ENCODE measurements around the gene BMP2K. TPM values are rescaled to one million over a fixed set of nuclear protein-coding genes. Genes with fewer than 3 reads are reported as not detected.

The BMP2K gene
- total and polyA plus RNA-seq, 7 donors: 13.2 to 37.9 (median 30.0) TPM

GRCh38 chr4:78766026-78766425, 10.1 kb upstream of the BMP2K start:
- TF ChIP-seq CTCF (IDR thresholded peaks at IDR 0.05): no peak
- no peak for TF ChIP-seq EP300 (IDR thresholded peaks at IDR 0.05)
- no peak for TF ChIP-seq POLR2AphosphoS5 (IDR thresholded peaks at IDR 0.05)
- no peak for TF ChIP-seq POLR2A (IDR thresholded peaks at IDR 0.05)
- Histone ChIP-seq H3K36me3 (no peaks in the 10 kb centered on the region), H3K9me3 (no peaks in the 10 kb centered on the region), H3K27me3 (no peaks in the 10 kb centered on the region), H3K4me3 (no peak overlapping the region), H3K27ac (no peak overlapping the region), H3K4me1 (no peaks in the 10 kb centered on the region)
- intact Hi-C loops (cut with DNase I): no loop called here
- 49 to 55% methylated on average over 3 of the region's 3 CpGs for WGBS, 2 donors
- no peak for DNase-seq

GRCh38 chr4:78766650-78767049, 9.5 kb upstream of the BMP2K start:
- Histone ChIP-seq H3K9me3 (no peaks in the 10 kb centered on the region), H3K4me3 (no peak overlapping the region), H3K4me1 (no peaks in the 10 kb centered on the region), H3K27me3 (no peaks in the 10 kb centered on the region), H3K36me3 (no peaks in the 10 kb centered on the region), H3K27ac (no peak overlapping the region)
- intact Hi-C loops (cut with DNase I): no loop called here
- TF ChIP-seq POLR2A (IDR thresholded peaks at IDR 0.05) (no peak), EP300 (IDR thresholded peaks at IDR 0.05) (no peak), CTCF (IDR thresholded peaks at IDR 0.05) (no peak), POLR2AphosphoS5 (IDR thresholded peaks at IDR 0.05) (no peak)
- WGBS, 2 donors: 74 to 89% methylated on average over 5 of the region's 5 CpGs
- DNase-seq: no peak

GRCh38 chr4:78767350-78767749, 8.8 kb upstream of the BMP2K start:
- DNase-seq: no peak
- intact Hi-C loops (cut with DNase I): no loop called here

GRCh38 chr4:78768452-78769180, 7.5 kb upstream of the BMP2K start:
- Histone ChIP-seq H3K27me3 (no peaks in the 10 kb centered on the region), H3K36me3 (no peaks in the 10 kb centered on the region), H3K9me3 (no peaks in the 10 kb centered on the region), H3K4me1 (no peaks in the 10 kb centered on the region), H3K27ac (no peak overlapping the region), H3K4me3 (no peak overlapping the region)
- TF ChIP-seq CTCF (IDR thresholded peaks at IDR 0.05) (no peak), EP300 (IDR thresholded peaks at IDR 0.05) (no peak), POLR2A (IDR thresholded peaks at IDR 0.05) (no peak), POLR2AphosphoS5 (IDR thresholded peaks at IDR 0.05) (no peak)
- DNase-seq: no peak
- WGBS, 2 donors: 52 to 77% methylated on average over 12 of the region's 12 CpGs
- intact Hi-C loops (cut with DNase I): no loop called here

More at GRCh38 chr4:78767350-78767749, 8.8 kb upstream of the BMP2K start:
- no peak overlapping the region for H3K4me3 ChIP-seq
- no peaks in the 10 kb centered on the region for H3K9me3 ChIP-seq
- H3K4me1 ChIP-seq: no peaks in the 10 kb centered on the region
- TF ChIP-seq EP300 (IDR thresholded peaks at IDR 0.05) (no peak), POLR2A (IDR thresholded peaks at IDR 0.05) (no peak), POLR2AphosphoS5 (IDR thresholded peaks at IDR 0.05) (no peak), CTCF (IDR thresholded peaks at IDR 0.05) (no peak)
- H3K27me3 ChIP-seq: no peaks in the 10 kb centered on the region
- H3K27ac ChIP-seq: no peak overlapping the region
- H3K36me3 ChIP-seq: no peaks in the 10 kb centered on the region
